GM12891 (cell line): ENCODE results near the gene LATS1.

ENCODE experiments used
- POLR2A ChIP-seq: IDR thresholded peaks from 2 replicates; pipeline ENCODE4 v1.6.1; 2011; ENCODE audit warnings: low read depth, low read length, control low read depth
- POLR2AphosphoS5 ChIP-seq: IDR thresholded peaks from 2 replicates; pipeline ENCODE4 v1.6.1; 2011; ENCODE audit warnings: low read depth, low read length, control low read depth
- SPI1 ChIP-seq: IDR thresholded peaks from 2 replicates; pipeline ENCODE4 v1.6.1; 2011; ENCODE audit warnings: low read depth, low read length, control low read depth
- TAF1 ChIP-seq: IDR thresholded peaks from 2 replicates; pipeline ENCODE4 v1.6.1; 2011; ENCODE audit warnings: low read depth, low read length, control low read depth

DNA sequence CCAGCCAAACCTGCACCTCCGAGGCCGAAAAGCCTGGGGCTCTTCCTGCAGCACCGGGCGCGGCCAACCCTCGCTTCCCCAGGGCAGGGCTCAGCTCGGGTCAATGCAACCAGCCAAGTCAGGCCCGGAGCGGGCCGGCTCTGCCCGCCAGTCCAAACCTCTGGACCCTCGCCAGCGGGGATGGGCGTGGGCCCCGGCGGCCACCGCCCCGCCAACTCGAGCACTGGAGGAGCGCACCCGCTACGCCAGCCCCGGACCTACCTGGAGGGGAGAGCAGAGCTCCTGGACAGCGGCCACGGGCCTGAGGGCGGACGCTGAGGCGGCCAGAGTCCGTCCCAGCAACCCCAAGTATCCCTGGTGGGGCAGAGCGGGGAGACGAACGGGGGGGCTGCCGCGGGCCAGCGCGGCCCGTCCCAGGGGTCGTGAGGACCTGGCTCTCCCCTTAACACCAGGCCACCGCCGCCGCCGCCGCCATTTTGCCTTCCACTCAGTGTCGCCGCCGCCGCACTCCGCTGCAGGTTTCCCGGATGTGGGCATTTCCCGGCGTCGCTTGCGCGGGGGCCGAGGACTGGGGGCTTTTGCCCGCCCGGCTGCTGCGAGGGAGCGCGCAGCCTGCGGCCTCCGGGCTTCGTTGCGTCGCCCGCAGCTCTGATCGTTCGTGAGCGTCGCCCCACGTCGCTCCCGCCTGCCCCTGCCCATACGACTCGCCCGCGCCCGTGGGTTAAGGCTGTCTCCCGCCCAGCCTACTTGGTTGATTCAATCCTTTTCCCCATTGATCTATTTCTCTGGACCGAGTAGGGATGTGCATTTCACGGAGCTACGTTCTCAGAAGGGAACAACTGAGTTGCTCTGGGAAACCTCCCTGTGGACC is at the start of gene LATS1:
- peak; percentile 96 for TF ChIP-seq POLR2A
- peak; percentile 89 for TF ChIP-seq POLR2AphosphoS5
- TF ChIP-seq SPI1 = no peak
- TF ChIP-seq TAF1 = peak; percentile 91
